ENCODE results near the gene MAST1.

Gene MAST1

DNA sequence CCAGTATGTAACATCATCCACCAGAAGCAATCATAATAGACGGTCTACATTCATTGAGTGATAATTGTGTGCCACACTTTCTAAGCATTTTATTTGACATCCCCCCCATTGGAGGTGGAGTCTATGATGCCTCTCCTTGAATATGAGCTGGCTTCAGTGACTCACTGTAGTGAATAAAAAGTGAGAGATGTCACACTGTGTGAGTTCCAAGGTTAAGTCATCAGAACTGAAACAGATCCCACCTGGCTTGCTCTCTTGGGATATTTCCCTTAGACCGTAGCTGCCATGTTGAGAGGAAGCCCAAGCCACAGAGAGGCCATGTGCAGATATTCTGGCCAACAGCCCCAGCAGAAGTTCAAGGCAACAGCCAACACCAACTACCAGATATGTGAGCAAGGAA, 16.6 kb upstream of the MAST1 start:
- DNase-seq (ENCODE audit: low read depth) = no peak
- TF ChIP-seq, protein P1, sequence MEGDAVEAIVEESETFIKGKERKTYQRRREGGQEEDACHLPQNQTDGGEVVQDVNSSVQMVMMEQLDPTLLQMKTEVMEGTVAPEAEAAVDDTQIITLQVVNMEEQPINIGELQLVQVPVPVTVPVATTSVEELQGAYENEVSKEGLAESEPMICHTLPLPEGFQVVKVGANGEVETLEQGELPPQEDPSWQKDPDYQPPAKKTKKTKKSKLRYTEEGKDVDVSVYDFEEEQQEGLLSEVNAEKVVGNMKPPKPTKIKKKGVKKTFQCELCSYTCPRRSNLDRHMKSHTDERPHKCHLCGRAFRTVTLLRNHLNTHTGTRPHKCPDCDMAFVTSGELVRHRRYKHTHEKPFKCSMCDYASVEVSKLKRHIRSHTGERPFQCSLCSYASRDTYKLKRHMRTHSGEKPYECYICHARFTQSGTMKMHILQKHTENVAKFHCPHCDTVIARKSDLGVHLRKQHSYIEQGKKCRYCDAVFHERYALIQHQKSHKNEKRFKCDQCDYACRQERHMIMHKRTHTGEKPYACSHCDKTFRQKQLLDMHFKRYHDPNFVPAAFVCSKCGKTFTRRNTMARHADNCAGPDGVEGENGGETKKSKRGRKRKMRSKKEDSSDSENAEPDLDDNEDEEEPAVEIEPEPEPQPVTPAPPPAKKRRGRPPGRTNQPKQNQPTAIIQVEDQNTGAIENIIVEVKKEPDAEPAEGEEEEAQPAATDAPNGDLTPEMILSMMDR (IDR thresholded peaks at IDR 0.05; ENCODE audit: control insufficient read depth, insufficient read depth, low read depth, low read length, missing control alignments) = no peak
- H3K4me3 ChIP-seq (ENCODE audit: control insufficient read depth, low read depth, low read length) = no peak overlapping the region

DNA sequence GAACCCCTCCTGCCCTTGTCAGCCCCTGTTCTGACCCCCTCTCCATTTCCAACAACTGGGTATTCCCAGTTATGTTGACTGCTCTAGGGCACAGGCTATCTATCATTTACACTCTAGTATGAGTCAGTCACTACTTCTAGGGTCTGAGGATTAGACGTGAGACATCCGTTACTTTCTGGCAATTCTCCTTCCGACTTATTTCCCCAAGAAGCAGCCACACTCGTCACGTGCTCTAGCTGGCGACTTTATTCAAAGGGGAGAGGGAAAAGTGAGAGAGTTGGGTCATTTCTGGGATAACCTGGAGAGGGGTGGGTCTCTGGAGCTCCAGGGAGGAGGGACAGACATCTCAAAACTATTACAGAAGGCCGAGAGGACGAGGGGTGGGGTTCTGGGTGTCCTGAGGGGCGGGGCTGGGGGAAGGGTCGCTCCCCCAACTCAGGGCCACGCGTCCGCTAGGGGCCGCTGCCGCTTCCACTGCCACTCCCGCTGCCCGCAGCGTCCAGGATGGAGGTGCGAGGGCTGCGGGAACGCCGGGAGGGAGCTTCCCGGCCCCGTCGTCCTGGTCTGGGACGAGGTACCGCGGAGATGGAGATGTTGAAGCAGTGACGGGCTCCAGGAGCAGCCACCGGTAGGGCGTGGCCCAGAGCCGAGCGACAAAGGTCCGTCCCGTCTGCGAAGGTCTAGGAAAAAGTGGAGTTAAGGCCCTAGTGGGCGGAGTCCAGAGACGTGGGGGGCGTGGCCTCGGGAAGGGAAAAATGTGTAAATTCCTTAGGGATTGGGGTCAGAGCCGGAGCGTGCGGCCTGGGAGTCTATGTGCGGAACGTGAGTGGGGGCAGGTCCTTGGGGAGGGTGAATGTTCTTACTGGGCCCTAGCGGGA, 12.8 kb upstream of the MAST1 start:
- TF ChIP-seq, protein P1 (IDR thresholded peaks at IDR 0.05; ENCODE audit: control insufficient read depth, insufficient read depth, low read depth, low read length, missing control alignments) = peak; percentile 31
- no peak overlapping the region for H3K4me3 ChIP-seq (ENCODE audit: control insufficient read depth, low read depth, low read length)
- DNase-seq (ENCODE audit: low read depth) = no peak

DNA sequence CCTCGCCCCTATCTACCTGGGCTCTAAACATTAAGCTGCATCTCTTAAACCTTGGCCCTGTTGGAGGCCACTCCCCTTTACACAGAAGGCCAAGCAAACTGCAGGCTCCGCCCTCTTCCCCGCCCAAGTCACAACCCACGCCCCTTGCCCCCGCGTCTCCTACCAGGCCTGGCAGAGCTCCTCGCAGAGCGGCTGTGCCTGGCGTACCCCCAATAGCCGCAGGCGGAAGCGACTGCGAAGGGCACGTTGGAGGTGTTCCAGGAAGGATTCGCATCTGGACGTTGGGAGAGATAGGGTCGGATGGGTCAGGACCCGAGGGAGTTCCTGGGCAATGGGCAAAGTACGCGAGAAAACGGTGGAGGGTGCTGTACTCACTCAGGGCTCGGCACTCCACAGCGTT, 9.8 kb upstream of the MAST1 start:
- no peak for DNase-seq (ENCODE audit: low read depth)
- TF ChIP-seq, protein P1 (IDR thresholded peaks at IDR 0.05; ENCODE audit: control insufficient read depth, insufficient read depth, low read depth, low read length, missing control alignments) = no peak
- no peak overlapping the region for H3K4me3 ChIP-seq (ENCODE audit: control insufficient read depth, low read depth, low read length)

DNA sequence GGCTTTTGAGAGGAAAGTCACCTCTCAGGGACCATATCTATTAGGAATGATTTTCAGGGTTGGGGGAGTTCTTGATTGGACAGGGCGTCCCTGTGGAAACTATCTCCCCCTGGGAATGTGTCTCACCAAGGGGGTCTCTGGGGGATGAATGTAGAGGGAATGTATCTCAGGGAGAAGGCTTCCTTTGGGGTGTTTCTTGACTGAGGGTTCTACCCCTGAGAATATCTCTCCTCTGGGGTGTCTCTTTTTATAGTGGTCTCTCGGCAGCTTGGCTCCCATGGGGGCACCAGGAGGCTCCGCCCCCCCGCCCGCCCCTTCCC, 4.9 kb upstream of the MAST1 start:
- H3K4me3 ChIP-seq (ENCODE audit: control insufficient read depth, low read depth, low read length) = no peak overlapping the region
- no peak for DNase-seq (ENCODE audit: low read depth)
- TF ChIP-seq, protein P1 (IDR thresholded peaks at IDR 0.05; ENCODE audit: control insufficient read depth, insufficient read depth, low read depth, low read length, missing control alignments) = no peak

DNA sequence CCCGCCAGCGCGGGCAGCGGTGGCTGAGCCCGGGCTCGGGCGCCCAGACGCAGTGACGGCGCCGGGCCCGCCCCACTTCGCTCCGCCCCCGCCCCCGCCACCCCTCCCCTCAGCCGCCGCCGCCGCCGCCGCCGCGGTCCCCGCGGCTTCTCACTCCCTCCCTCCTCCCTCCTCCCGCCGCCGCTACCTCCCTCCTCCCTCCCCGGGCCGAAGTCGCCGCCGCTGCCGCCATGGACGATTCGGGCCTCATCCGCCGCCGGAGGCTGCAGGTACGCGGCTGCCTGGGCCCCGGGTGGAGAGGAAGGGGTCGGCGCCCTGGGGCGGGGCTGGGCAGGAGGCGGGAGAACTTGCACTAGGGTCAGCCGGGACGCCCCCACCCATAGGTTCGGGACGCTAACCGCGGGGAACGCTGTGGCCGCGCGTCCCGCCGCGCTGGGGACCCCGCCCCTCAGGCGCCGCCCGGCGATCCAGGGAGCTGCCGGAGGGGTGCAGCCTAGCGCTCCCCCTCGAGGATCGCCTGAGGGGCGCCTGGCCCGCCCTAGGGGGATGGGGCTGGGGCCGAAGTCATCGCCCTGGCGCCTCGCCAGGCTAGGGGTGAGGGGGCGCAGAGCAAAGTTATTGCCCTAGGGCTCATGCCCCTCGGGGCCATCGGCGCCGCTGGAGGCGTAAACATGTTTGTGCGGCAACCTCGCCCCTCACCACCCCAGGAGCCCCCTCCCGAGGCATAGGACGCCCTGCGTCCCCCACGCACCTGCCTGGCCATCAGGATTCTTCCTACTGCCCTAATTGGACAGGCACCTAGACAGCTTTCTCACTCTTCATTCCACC, 4.4 kb upstream of the MAST1 start:
- TF ChIP-seq, protein P1 (IDR thresholded peaks at IDR 0.05; ENCODE audit: control insufficient read depth, insufficient read depth, low read depth, low read length, missing control alignments) = no peak
- no peak for DNase-seq (ENCODE audit: low read depth)
- H3K4me3 ChIP-seq (ENCODE audit: control insufficient read depth, low read depth, low read length) = peak overlapping the region; percentile 34

DNA sequence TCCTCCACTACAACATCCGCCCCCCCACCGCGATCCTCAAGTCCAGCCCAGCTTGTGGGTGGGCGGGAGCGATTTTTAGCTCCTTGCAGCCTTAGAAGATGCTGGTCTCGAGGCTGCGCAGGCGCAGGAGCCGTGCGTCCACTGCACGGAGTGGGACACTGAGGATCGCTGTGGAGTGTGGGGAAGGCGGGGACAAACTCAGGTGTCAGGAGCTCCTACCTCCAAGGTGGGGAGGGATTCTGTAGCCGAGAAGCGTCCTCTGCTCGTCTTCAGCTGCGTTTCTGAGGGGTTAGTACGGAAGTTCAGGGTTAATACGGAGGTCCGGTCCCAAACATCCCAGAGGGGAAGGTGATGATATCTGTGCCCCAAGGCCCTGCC, 3.8 kb upstream of the MAST1 start, which contains the start of gene RTBDN:
TSS of gene RTBDN (minus strand) at position 14 of the 378 bp plus-strand sequence. CDS start 4,600 bp downstream, outside the sequence.
- TF ChIP-seq, protein P1 (IDR thresholded peaks at IDR 0.05; ENCODE audit: control insufficient read depth, insufficient read depth, low read depth, low read length, missing control alignments) = no peak
- DNase-seq (ENCODE audit: low read depth) = no peak
- peak within 1 kb of the TSS; percentile 34 for H3K4me3 ChIP-seq (ENCODE audit: control insufficient read depth, low read depth, low read length)
